GM12892 (cell line): ENCODE data around the gene BAZ2B.

ENCODE experiments used
- POLR2A ChIP-seq: IDR thresholded peaks from 2 replicates; pipeline ENCODE4 v1.6.1; 2011; ENCODE audit warnings: low read depth, low read length, control low read depth
- TAF1 ChIP-seq: IDR thresholded peaks from 2 replicates; pipeline ENCODE4 v1.6.1; 2011; ENCODE audit warnings: low read depth, mild to moderate bottlenecking, control low read depth, low read length, borderline replicate concordance

DNA sequence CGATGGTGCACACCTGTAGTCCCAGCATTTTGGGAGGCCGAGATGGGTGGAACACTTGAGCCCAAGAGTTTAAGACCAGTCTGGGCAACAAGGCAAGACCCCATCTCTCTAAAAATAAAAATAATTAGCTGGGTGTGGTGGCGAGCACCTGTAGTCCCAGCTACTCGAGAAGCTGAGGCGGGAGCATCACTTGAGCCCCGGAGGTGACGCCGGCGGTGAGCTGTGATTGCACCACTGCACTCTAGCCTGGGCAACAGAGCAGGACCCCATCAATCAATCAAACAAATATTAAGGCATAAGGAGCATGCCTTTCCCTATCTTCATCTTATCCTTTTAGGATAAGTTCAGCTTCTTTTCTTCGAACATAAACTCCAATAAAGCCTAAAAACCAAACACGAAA lies 330.9 kb downstream of the BAZ2B start:
- TF ChIP-seq TAF1 (no peak), POLR2A (no peak)
